ENCODE results near the gene EXOC2.

The EXOC2 gene

DNA sequence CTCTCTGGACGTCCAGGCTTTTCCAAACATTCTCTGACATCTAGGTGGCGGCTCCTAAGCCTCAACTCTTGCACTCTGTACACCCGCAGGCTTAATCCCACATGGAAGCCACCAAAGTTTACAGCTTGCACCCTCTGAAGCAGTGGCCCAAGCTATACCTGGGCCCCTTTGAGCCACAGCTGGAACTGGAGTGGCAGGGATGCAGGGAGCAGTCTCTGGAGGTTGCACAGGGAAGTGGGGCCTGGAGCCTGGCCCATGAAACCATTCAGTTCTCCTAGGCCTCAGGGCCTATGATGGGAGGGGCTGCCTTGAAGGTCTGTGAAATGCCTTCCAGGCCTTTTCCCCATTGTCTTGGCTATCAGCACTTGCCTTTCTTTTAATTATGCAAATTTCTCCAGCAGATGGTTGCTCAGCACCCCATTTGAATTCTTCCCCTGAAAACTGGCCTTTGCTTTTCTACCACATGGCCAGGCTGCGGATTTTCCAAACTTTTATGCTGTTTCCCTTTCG lies 236.5 kb downstream of the EXOC2 start:
- DNase-seq (ENCODE audit: low read depth): no peak
- TF ChIP-seq, protein P1, sequence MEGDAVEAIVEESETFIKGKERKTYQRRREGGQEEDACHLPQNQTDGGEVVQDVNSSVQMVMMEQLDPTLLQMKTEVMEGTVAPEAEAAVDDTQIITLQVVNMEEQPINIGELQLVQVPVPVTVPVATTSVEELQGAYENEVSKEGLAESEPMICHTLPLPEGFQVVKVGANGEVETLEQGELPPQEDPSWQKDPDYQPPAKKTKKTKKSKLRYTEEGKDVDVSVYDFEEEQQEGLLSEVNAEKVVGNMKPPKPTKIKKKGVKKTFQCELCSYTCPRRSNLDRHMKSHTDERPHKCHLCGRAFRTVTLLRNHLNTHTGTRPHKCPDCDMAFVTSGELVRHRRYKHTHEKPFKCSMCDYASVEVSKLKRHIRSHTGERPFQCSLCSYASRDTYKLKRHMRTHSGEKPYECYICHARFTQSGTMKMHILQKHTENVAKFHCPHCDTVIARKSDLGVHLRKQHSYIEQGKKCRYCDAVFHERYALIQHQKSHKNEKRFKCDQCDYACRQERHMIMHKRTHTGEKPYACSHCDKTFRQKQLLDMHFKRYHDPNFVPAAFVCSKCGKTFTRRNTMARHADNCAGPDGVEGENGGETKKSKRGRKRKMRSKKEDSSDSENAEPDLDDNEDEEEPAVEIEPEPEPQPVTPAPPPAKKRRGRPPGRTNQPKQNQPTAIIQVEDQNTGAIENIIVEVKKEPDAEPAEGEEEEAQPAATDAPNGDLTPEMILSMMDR (IDR thresholded peaks at IDR 0.05; ENCODE audit: low read length, missing control alignments): no peak
- no peak overlapping the region for H3K4me3 ChIP-seq (replicated peaks; ENCODE audit: low read depth, low read length)

DNA sequence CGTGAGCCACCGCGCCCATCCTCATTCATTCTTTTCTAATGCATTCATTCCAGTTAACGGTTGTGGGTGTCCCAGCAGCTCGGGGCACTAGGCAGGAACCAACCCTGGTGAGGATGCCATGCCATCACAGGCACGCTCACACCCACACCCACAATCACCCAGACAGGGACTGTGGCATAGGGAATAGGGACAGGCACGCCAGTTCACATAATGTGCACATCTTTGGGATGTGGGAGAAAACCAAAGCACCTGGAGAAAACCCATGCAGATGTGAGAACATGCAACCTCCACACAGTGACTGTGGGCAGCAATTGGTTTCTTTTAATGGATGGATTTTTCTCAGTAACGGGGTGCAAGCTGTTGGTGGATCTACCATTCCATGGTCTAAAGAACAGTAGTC lies 237.1 kb downstream of the EXOC2 start:
- H3K4me3 ChIP-seq (replicated peaks; ENCODE audit: low read depth, low read length): no peak overlapping the region
- TF ChIP-seq, protein P1 (IDR thresholded peaks at IDR 0.05; ENCODE audit: low read length, missing control alignments): no peak
- DNase-seq (ENCODE audit: low read depth): no peak

DNA sequence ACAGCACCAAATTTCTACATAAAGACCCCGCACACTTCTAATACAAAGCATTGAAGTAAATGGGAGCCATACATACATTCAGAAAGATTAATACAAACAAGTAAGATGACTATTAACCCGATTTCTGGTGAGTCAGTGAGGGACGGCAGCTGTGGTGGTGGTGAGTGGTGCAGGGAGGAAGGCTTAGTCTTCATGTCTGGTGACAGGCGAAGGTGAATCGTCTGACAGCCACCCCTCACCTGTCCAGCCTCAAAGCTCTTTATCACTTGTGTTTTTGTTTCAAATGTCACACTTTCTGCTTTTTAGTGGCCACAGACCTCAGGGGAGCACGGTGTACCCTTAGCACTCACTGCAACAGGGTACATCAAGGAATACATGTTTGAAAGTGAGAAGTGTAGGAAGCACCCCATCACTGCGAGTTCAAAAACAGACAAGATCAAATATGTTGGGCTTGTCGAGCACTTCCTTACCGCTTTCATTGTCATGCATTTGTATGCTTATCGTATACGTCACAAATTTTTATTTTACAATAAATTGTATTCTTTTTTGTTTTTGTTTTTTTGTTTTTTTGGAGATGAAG lies 237.8 kb downstream of the EXOC2 start:
- H3K4me3 ChIP-seq (replicated peaks; ENCODE audit: low read depth, low read length): no peak overlapping the region
- TF ChIP-seq, protein P1 (IDR thresholded peaks at IDR 0.05; ENCODE audit: low read length, missing control alignments): no peak
- DNase-seq (ENCODE audit: low read depth): no peak

DNA sequence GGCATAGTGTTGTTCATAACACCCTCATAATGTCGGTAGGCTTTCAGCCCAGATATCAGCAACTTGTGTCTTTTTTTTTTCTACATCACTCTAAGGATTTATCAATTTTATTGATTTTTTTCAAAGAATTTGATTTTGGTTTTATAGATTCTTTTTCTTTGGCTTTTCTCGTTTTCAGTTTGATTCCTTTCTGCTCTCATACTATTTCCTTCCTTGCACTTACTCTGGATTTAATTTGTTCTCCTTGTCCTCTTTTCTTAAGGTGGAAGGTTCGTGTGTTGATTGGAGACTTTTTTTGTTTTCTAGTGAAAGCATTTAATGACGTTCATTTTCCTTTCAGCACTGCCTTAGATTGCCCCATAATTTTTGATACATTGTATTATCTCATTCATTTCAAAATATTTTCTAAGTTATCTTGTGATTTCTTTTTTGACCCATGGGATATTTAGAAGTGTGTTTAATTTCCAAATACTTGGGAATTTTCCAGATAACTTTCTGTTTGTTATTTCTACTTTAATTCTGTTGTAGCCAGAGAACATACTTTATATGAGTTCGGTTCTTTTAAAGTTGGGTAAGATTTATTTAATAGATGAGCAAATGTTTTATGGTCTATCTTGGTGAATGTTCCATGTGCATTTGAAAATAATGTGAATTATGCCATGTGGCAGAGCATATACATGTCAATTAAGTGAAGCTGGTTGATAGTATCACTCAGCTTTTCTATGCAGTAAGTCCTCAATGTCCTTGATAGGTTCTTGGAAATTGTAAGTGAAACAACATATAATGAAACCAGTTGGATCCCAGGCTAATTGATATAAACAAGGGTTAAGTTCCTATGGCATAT lies 238.6 kb downstream of the EXOC2 start:
- DNase-seq (ENCODE audit: low read depth): no peak
- no peak overlapping the region for H3K4me3 ChIP-seq (replicated peaks; ENCODE audit: low read depth, low read length)
- TF ChIP-seq, protein P1 (IDR thresholded peaks at IDR 0.05; ENCODE audit: low read length, missing control alignments): no peak

DNA sequence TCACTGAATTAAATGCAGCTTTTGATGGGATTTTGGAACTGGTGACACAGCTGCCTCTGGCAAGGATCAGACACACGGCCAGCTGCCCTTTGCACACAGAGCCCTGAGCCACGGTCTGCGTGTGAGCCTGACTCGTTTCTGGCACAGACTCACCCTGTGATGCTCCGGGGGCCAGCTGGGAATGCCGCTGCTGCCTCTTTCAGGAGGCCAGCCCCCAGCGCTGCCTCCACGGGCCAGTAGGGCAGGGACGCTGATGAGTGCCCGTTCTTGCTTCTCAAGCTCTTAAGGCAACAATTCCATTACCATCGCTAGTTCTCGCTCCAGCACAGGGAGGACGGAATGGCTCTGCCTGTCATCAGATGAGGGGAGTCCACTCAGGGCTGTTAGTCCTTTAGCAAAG lies 239.8 kb downstream of the EXOC2 start:
- TF ChIP-seq, protein P1 (IDR thresholded peaks at IDR 0.05; ENCODE audit: low read length, missing control alignments): no peak
- no peak for DNase-seq (ENCODE audit: low read depth)
- H3K4me3 ChIP-seq (replicated peaks; ENCODE audit: low read depth, low read length): no peak overlapping the region

DNA sequence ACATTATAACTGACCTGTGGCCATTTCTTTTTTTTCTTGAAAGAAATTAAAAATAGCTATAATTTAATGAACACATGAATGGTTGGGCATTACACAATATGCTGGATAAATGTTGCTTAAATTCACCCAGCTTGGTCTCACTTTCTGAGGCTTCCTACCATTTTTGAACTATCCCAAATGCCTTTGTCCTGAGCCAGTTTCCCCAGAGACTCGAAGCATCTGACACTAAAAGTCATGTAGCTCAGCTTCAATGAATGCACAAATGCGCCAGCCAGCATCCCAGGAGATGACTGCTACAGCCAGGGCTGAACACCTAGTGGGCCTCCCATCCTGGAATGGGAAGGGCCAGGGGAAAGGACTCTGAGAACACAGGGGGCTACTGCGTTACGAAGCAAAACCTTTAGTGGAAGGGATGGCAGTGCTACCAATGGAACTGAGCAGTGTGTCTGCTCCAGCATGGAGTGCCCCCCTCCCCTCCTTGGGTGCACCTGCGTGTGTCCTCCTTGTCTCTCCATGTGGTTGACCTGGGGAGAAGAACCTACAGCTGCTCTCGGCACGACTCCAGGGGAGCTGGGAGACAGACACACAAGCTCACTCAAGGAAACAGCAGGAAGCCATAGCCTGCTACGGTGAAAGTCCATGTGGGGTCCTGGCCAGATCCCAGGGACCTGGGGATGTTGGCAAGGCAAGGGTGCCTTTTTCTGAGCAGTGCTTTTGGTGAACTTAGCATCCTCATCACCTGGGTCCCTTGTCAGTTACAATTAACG lies 240.5 kb downstream of the EXOC2 start:
- no peak for DNase-seq (ENCODE audit: low read depth)
- H3K4me3 ChIP-seq (replicated peaks; ENCODE audit: low read depth, low read length): no peak overlapping the region
- TF ChIP-seq, protein P1 (IDR thresholded peaks at IDR 0.05; ENCODE audit: low read length, missing control alignments): no peak
